ENCODE results near the gene WRAP73. TPM values are rescaled to one million over a fixed set of nuclear protein-coding genes. Genes with fewer than 3 reads are reported as not detected.

The WRAP73 gene
- total RNA-seq, 4 donors from 2014 or later, result 19.7 to 30.4 (median 25.5) TPM

DNA sequence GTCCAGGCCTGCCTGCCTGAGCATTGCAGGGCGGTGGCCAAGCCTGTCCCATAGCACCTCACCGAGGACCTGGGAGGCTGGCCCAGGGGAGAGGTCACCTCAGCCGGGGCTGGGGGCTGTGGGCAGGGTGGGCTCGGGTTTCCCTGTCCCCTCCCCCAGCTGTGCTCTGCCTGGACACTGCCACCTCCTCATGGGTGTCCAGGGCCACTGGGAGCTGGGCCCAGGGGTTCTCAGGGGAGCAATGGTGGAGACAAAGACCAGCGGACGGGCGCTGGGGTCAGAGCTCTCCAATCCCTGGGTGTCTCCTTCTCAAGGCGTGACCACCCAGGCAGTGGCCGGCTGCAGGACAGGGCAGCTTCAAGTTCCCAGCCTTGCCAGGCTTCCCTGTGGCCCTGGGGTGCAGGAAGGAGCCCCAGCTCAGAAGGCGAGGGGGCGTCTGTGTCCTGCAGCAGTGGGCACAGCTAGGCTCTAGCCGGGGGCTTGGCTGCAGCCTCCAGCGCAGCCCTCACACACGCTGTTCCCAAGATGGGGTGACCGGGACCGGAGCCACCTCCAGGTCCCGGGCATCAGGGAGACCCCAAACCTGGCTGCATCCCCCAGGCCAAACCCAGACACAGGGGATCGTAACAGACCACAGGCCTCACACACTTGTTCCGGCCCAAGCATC, 31.5 kb upstream of the WRAP73 start:
- H3K36me3 ChIP-seq, result no peaks in the 10 kb centered on the region
- WGBS, 2 donors (ENCODE audit: low coverage in 1 of 2), result 89% methylated on average over 18 of the region's 19 CpGs; no CpG with 5 or more reads in 1 of the 2 donors
- H3K4me3 ChIP-seq, result no peak overlapping the region
- no peak for DNase-seq
- H3K27me3 ChIP-seq, result peaks cover 26% of the 10 kb centered on the region
- H3K9me3 ChIP-seq, result no peaks in the 10 kb centered on the region
- no peaks in the 10 kb centered on the region for H3K4me1 ChIP-seq
- intact Hi-C loops (cut with DNase I; ENCODE audit: low total_unique reads), result no loop called here
- no peak for TF ChIP-seq POLR2AphosphoS5 (IDR thresholded peaks at IDR 0.05)
- no peak for TF ChIP-seq EP300 (IDR thresholded peaks at IDR 0.05; ENCODE audit: low read depth)
- no peak for TF ChIP-seq POLR2A (IDR thresholded peaks at IDR 0.05)
- TF ChIP-seq, protein P1, sequence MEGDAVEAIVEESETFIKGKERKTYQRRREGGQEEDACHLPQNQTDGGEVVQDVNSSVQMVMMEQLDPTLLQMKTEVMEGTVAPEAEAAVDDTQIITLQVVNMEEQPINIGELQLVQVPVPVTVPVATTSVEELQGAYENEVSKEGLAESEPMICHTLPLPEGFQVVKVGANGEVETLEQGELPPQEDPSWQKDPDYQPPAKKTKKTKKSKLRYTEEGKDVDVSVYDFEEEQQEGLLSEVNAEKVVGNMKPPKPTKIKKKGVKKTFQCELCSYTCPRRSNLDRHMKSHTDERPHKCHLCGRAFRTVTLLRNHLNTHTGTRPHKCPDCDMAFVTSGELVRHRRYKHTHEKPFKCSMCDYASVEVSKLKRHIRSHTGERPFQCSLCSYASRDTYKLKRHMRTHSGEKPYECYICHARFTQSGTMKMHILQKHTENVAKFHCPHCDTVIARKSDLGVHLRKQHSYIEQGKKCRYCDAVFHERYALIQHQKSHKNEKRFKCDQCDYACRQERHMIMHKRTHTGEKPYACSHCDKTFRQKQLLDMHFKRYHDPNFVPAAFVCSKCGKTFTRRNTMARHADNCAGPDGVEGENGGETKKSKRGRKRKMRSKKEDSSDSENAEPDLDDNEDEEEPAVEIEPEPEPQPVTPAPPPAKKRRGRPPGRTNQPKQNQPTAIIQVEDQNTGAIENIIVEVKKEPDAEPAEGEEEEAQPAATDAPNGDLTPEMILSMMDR (IDR thresholded peaks at IDR 0.05), result no peak
- H3K27ac ChIP-seq, result no peak overlapping the region
- in situ Hi-C loops (cut with MboI; ENCODE audit: low pct_ligation_motif_present in 1 of 4, low pct_unique_long_range_greater_than_20kb in 1 of 4, low sequenced_read_pairs in 3 of 4), result no loop called here

DNA sequence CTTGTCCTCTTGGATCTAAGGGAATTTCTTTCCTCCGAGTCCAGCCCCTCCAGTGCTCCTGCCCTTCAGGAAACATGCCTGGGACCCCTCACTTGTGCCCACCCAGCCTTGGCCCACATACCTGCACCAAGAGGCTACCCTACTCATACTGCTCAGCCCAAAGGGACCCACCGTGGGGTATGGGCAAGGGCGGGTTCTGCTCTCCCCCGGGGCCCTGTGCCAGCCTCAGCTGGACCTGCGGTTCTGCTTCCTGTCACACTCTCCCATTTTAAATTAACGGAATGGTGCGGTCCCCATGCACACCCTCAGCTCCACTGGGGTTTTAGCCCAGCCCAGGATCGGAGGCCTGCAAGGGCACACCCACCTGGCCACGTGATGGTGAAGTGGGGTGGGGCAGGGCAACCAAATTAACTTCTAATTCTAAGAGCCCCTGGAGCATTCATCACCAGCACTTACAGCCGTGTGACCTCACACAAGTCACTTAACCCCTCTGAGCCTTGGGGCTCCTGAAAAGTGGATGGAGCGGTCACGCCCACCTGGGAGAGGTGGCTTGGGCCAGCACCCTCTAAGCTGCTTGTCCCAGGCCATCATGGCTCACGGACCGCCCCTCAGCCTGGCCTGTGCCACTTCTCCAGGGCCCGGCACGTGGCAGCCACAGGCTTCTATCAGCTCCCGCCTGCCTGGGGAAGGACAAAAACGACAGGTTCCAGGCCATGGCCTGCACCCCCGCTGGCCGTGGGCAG, 30.8 kb upstream of the WRAP73 start:
- WGBS, 2 donors (ENCODE audit: low coverage in 1 of 2), result 63% methylated on average over 16 of the region's 20 CpGs; no CpG with 5 or more reads in 1 of the 2 donors
- in situ Hi-C loops (cut with MboI; ENCODE audit: low pct_ligation_motif_present in 1 of 4, low pct_unique_long_range_greater_than_20kb in 1 of 4, low sequenced_read_pairs in 3 of 4), result no loop called here
- H3K27ac ChIP-seq, result no peak overlapping the region
- intact Hi-C loops (cut with DNase I; ENCODE audit: low total_unique reads), result no loop called here
- TF ChIP-seq POLR2A (IDR thresholded peaks at IDR 0.05), result no peak
- TF ChIP-seq, protein P1 (IDR thresholded peaks at IDR 0.05), result no peak
- TF ChIP-seq POLR2AphosphoS5 (IDR thresholded peaks at IDR 0.05), result no peak
- TF ChIP-seq EP300 (IDR thresholded peaks at IDR 0.05; ENCODE audit: low read depth), result no peak
- H3K4me3 ChIP-seq, result no peak overlapping the region
- no peaks in the 10 kb centered on the region for H3K9me3 ChIP-seq
- no peak for DNase-seq
- H3K27me3 ChIP-seq, result peaks cover 26% of the 10 kb centered on the region
- no peaks in the 10 kb centered on the region for H3K36me3 ChIP-seq
- H3K4me1 ChIP-seq, result no peaks in the 10 kb centered on the region

DNA sequence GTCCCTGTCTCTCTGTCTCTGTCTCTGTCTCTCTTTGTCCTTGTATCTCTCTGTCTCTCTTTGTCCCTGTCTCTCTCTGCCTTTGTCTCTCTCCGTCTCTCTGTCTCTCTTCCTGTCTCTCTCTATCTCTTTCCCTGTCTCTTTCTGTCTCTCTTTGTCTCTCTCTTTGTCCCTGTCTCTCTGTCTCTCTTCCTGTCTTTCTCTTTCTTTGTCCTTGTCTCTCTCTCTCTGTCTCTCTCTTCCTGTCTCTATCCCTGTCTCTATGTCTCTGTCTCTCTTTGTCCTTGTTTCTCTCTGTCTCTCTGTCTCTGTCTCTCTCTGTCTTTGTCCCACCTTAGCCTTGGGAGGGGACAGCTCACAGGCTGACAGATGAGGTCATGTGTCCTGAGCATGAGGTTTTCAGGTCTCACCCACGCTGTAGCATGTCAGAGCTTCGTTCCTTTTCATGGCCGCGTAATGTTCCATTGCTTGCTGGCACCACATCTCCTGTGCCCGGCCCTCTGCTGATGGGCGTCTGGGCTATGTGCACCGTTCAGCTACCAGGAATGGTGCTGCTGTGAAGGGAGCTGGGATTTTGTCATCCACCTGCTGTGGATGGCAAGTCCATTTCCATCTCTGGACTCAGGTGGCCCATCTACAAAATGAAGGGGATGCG, 30.0 kb upstream of the WRAP73 start:
- no peaks in the 10 kb centered on the region for H3K4me1 ChIP-seq
- WGBS, 2 donors (ENCODE audit: low coverage in 1 of 2), result 89 to 90% methylated on average over 1 to 9 of the region's 9 CpGs
- no peak overlapping the region for H3K27ac ChIP-seq
- no peak overlapping the region for H3K4me3 ChIP-seq
- intact Hi-C loops (cut with DNase I; ENCODE audit: low total_unique reads), result no loop called here
- H3K27me3 ChIP-seq, result peaks cover 19% of the 10 kb centered on the region
- TF ChIP-seq POLR2A (IDR thresholded peaks at IDR 0.05) (no peak), EP300 (IDR thresholded peaks at IDR 0.05; ENCODE audit: low read depth) (no peak), POLR2AphosphoS5 (IDR thresholded peaks at IDR 0.05) (no peak)
- TF ChIP-seq, protein P1 (IDR thresholded peaks at IDR 0.05), result no peak
- no peaks in the 10 kb centered on the region for H3K9me3 ChIP-seq
- in situ Hi-C loops (cut with MboI; ENCODE audit: low pct_ligation_motif_present in 1 of 4, low pct_unique_long_range_greater_than_20kb in 1 of 4, low sequenced_read_pairs in 3 of 4), result no loop called here
- no peak for DNase-seq
- no peaks in the 10 kb centered on the region for H3K36me3 ChIP-seq

DNA sequence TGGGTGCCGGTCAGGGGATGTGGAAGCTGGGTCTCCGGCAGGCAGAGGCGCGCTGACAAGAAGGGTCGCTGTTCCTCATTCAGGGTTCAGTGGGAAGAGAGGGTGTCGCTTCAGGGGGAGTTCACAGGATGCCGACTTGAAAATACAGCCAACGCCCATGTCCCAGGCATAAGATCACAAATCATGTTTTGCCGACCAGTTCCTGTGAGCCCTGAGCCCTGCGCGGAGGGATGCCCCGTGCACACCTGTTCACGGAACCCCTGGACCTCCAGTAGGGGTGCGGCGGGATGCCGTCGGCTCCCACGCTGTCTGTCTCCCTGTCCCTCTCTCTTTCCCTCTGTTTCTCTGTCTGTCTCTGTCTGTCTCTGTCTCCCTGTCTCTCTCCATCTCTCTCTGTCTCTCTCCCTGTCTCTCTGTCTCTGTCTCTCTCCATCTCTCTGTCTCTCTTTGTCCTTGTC, 29.2 kb upstream of the WRAP73 start:
- no peak overlapping the region for H3K27ac ChIP-seq
- no peak overlapping the region for H3K4me3 ChIP-seq
- TF ChIP-seq POLR2A (IDR thresholded peaks at IDR 0.05) (no peak), EP300 (IDR thresholded peaks at IDR 0.05; ENCODE audit: low read depth) (no peak), POLR2AphosphoS5 (IDR thresholded peaks at IDR 0.05) (no peak)
- TF ChIP-seq, protein P1 (IDR thresholded peaks at IDR 0.05), result no peak
- no peaks in the 10 kb centered on the region for H3K36me3 ChIP-seq
- intact Hi-C loops (cut with DNase I; ENCODE audit: low total_unique reads) (no loop called here), in situ Hi-C loops (cut with MboI; ENCODE audit: low pct_ligation_motif_present in 1 of 4, low pct_unique_long_range_greater_than_20kb in 1 of 4, low sequenced_read_pairs in 3 of 4) (no loop called here)
- peaks cover 0 to 3% (median 0%) of the 10 kb centered on the region in 4 donors for H3K4me1 ChIP-seq
- no peak for DNase-seq
- no peaks in the 10 kb centered on the region for H3K9me3 ChIP-seq
- WGBS, 2 donors (ENCODE audit: low coverage in 1 of 2), result 54% methylated on average over 17 of the region's 18 CpGs; no CpG with 5 or more reads in 1 of the 2 donors
- H3K27me3 ChIP-seq, result peaks cover 11% of the 10 kb centered on the region

All from transverse colon (tissue), 4 donors.